ENCODE data around the gene ZNF148. TPM values are rescaled to one million over a fixed set of nuclear protein-coding genes. Genes with fewer than 3 reads are reported as not detected.

The ZNF148 gene
- total and polyA plus RNA-seq, 8 donors, result 2.1 to 31.2 (median 17.1) TPM

- Histone ChIP-seq H3K36me3 (no peaks in the 10 kb centered on the region), H3K27ac (no peak overlapping the region), H3K9me3 (no peaks in the 10 kb centered on the region), H3K27me3 (no peaks in the 10 kb centered on the region), H3K4me3 (no peak overlapping the region), H3K4me1 (no peaks in the 10 kb centered on the region)
- 75 to 79% methylated on average over 7 of the region's 7 CpGs for WGBS, 2 donors
- no peak for FAIRE-seq
- TF ChIP-seq CTCF (IDR thresholded peaks at IDR 0.05), result no peak
- intact Hi-C loops (cut with DNase I), result no loop called here
- no peak for DNase-seq
- ATAC-seq, result no peak
These were observed 161.1 kb downstream of the ZNF148 start for GRCh38 chr3:125213946-125214542.

GRCh38 chr3:125213364-125213755 lies 161.8 kb downstream of the ZNF148 start:
- H3K27ac ChIP-seq, result no peak overlapping the region
- H3K4me3 ChIP-seq, result peak overlapping the region in 2 of 4 donors; percentile 72 to 88
- intact Hi-C loops (cut with DNase I), result no loop called here
- DNase-seq (no peak), FAIRE-seq (no peak), ATAC-seq (no peak)
- H3K36me3 ChIP-seq, result no peaks in the 10 kb centered on the region
- WGBS, 2 donors, result 48 to 51% methylated on average over 4 of the region's 4 CpGs
- TF ChIP-seq CTCF (IDR thresholded peaks at IDR 0.05), result no peak
- H3K9me3 ChIP-seq, result no peaks in the 10 kb centered on the region
- peaks cover 0 to under 1% (median under 1%) of the 10 kb centered on the region in 3 donors for H3K4me1 ChIP-seq
- no peaks in the 10 kb centered on the region for H3K27me3 ChIP-seq

- intact Hi-C loops (cut with DNase I), result no loop called here
- WGBS, 2 donors, result 5 to 6% methylated on average over 47 to 55 of the region's 55 CpGs
- peak within 1 kb of the TSS; percentile 64 to 88 (median 74) for H3K4me3 ChIP-seq
- peak within 1 kb of the TSS; percentile 14 to 83 (median 53) for H3K27ac ChIP-seq
- no peaks in the 10 kb centered on the region for H3K27me3 ChIP-seq
- no peak for TF ChIP-seq CTCF (IDR thresholded peaks at IDR 0.05)
- ATAC-seq (peak; percentile 79 to 88 (median 84)), DNase-seq (peak; percentile 39 to 86 (median 56)), FAIRE-seq (no peak)
- H3K36me3 ChIP-seq, result no peaks in the 10 kb centered on the region
- H3K9me3 ChIP-seq, result no peaks in the 10 kb centered on the region
- peaks cover 4 to 7% (median 6%) of the 10 kb centered on the region in 3 donors for H3K4me1 ChIP-seq
These were observed 162.4 kb downstream of the ZNF148 start, which contains the start of gene SLC12A8 for GRCh38 chr3:125212509-125213363. TSS of gene SLC12A8 (minus strand) at chr3:125212748. CDS start at chr3:125211349, 1,399 bp downstream.

- peak overlapping the region; percentile 64 to 88 (median 74) for H3K4me3 ChIP-seq
- ATAC-seq (peak; percentile 66 to 72 (median 69)), DNase-seq (peak; percentile 40 to 80 (median 49)), FAIRE-seq (no peak)
- no peaks in the 10 kb centered on the region for H3K36me3 ChIP-seq
- WGBS, 2 donors, result 2 to 3% methylated on average over 18 to 28 of the region's 28 CpGs
- no peak for TF ChIP-seq CTCF (IDR thresholded peaks at IDR 0.05)
- H3K27me3 ChIP-seq, result no peaks in the 10 kb centered on the region
- intact Hi-C loops (cut with DNase I), result no loop called here
- H3K27ac ChIP-seq, result peak overlapping the region; percentile 14 to 83 (median 53)
- no peaks in the 10 kb centered on the region for H3K9me3 ChIP-seq
- peaks cover 7 to 13% (median 8%) of the 10 kb centered on the region in 3 donors for H3K4me1 ChIP-seq
These were observed 163.0 kb downstream of the ZNF148 start for GRCh38 chr3:125212091-125212508.

Data from pancreas (tissue), 10 donors.